K562 (cell line): Measurements from ENCODE around the gene SH2D5. TPM values are rescaled to one million over a fixed set of nuclear protein-coding genes. Genes with fewer than 3 reads are reported as not detected.

Source experiments
- EP300 ChIP-seq: IDR thresholded peaks from 2 replicates; pipeline ENCODE4 v1.6.1; 2012; ENCODE audit warnings: low read length, improper control_type of control experiment
- FOXJ2 ChIP-seq: fragments of 200-800 bp; sonication (Bioruptor generic); IDR thresholded peaks from 2 replicates; pipeline ENCODE4 v1.6.1; 2016; ENCODE audit warnings: missing genetic modification characterization, missing compliant biosample characterization
- HCFC1 ChIP-seq: IDR thresholded peaks from 2 replicates; pipeline ENCODE4 v1.6.1; 2012; ENCODE audit warnings: low read depth, low read length, improper control_type of control experiment
- JUN ChIP-seq, 2 experiments: sonication (generic) in 1 of 2; formaldehyde crosslinking in 1 of 2; IDR thresholded peaks; 2 replicates each; pipeline versions ENCODE4 v1.6.1 to v1.8.0; 2012 to 2022; ENCODE audit warnings: borderline replicate concordance in 2 of 2, mild to moderate bottlenecking in 2 of 2, improper control_type of control experiment in 1 of 2, low read depth in 1 of 2, low read length in 1 of 2, missing genetic modification reagents in 1 of 2
- KDM2B ChIP-seq: fragments of 250-450 bp; sonication (Bioruptor Pico); IDR thresholded peaks from 2 replicates; pipeline ENCODE4 v1.8.0; 2021; ENCODE audit warnings: mild to moderate bottlenecking, moderate library complexity
- L3MBTL2 ChIP-seq: fragments of 450-650 bp; IDR thresholded peaks from 2 replicates; pipeline ENCODE4 v1.6.1; 2016; ENCODE audit warnings: mild to moderate bottlenecking, moderate library complexity
- MBD2 ChIP-seq: sonication (generic); IDR thresholded peaks from 2 replicates; pipeline ENCODE4 v1.6.1; 2016; ENCODE audit warnings: low read depth, borderline replicate concordance
- NEUROD1 ChIP-seq: fragments of 150-350 bp; IDR thresholded peaks from 2 replicates; pipeline ENCODE4 v1.6.1; 2014; ENCODE audit warnings: borderline replicate concordance, low read length, low read depth; ENCODE audit not compliant: partially characterized antibody
- NR2C2 ChIP-seq, 2 experiments: fragments of 200-800 bp in 1 of 2; sonication (Bioruptor generic) in 1 of 2; sonication (generic) in 1 of 2; formaldehyde crosslinking in 1 of 2; IDR thresholded peaks; 2 replicates each; pipeline versions ENCODE4 v1.6.1 to v1.8.0; 2016 to 2022; ENCODE audit warnings: mild to moderate bottlenecking in 1 of 2, missing compliant biosample characterization in 1 of 2, missing genetic modification characterization in 1 of 2, missing genetic modification reagents in 1 of 2
- NR4A1 ChIP-seq, 2 experiments: fragments of 250-450 bp in 1 of 2; fragments of 450-650 bp in 1 of 2; sonication (Bioruptor Pico) in 1 of 2; IDR thresholded peaks; 2 replicates each; pipeline versions ENCODE4 v1.4.0 to v1.6.1; 2016 to 2020; ENCODE audit warnings: mild to moderate bottlenecking in 2 of 2, missing compliant biosample characterization in 1 of 2, missing genetic modification characterization in 1 of 2, moderate library complexity in 1 of 2
- PHB ChIP-seq: fragments of 250-450 bp; sonication (Bioruptor Pico); IDR thresholded peaks from 2 replicates; pipeline ENCODE4 v1.5.0; 2021
- TEAD4 ChIP-seq, 2 experiments: sonication (generic) in 1 of 2; formaldehyde crosslinking in 1 of 2; IDR thresholded peaks; 2 replicates each; pipeline versions ENCODE4 v1.6.1 to v1.8.0; 2012 to 2022; ENCODE audit warnings: borderline replicate concordance in 1 of 2, inconsistent platforms in 1 of 2, low read length in 1 of 2, mild to moderate bottlenecking in 1 of 2, missing genetic modification reagents in 1 of 2
- ZKSCAN1 ChIP-seq: fragments of 150-350 bp; IDR thresholded peaks from 2 replicates; pipeline ENCODE4 v1.6.1; 2016; ENCODE audit warnings: low read depth, low read length
- ZNF436 ChIP-seq: fragments of 250-450, 450-650 bp; sonication (Bioruptor Pico); formaldehyde crosslinking; IDR thresholded peaks from 2 replicates; pipeline ENCODE4 v1.7.0; 2020; ENCODE audit warnings: mild to moderate bottlenecking
- polyA plus RNA-seq, 8 experiments: library from polyadenylated mRNA; depleted of rRNA in 4 of 8; stranded (reverse) in 5 of 8; unstranded in 3 of 8; fragments of >200 nt; fragmentation: Nextera tagmentation in 2 of 8; fragmentation: Illumina TruSeq in 1 of 8; extraction: Ambion mirVana in 2 of 8; extraction: Trizol in 1 of 8; gene quantifications; 2 replicates each; pipeline versions ENCODE4 v1.2.1 to v1.2.3, GENCODE V29; 2011 to 2014; ENCODE audit warnings: inconsistent platforms in 1 of 8, missing spikeins in 1 of 8
- total RNA-seq, 7 experiments: library from RNA; depleted of rRNA in 6 of 7; stranded (reverse); fragments of >200 nt in 6 of 7; fragmentation: Illumina TruSeq in 2 of 7; extraction: Trizol in 2 of 7; gene quantifications; 2 replicates each; pipeline versions ENCODE4 v1.2.1 to v1.2.3, GENCODE V29; 2011 to 2021; ENCODE audit warnings: low replicate concordance in 1 of 7
- TF ChIP-seq, protein P1 (sequence below): fragments of 450-650 bp; formaldehyde crosslinking; conservative IDR thresholded peaks from 2 replicates; pipeline ENCODE4 v1.4.0; 2022; ENCODE audit warnings: mild to moderate bottlenecking, missing genetic modification characterization
- TF ChIP-seq, protein P2 (sequence below), 2 experiments: fragments of 450-650 bp; IDR thresholded peaks; 2 replicates each; pipeline ENCODE4 v1.6.1; 2018; ENCODE audit warnings: mild to moderate bottlenecking in 2 of 2, low read depth in 1 of 2; ENCODE audit not compliant: partially characterized antibody in 2 of 2
- TF ChIP-seq, protein P3 (sequence below): fragments of 450-650 bp; formaldehyde crosslinking; IDR thresholded peaks from 2 replicates; pipeline ENCODE4 v1.4.0; 2022; ENCODE audit warnings: missing genetic modification characterization

SH2D5 gene
- total and polyA plus RNA-seq, 9 of the 15 experiments (the other 6 are each of a cell fraction or from before 2014, with no cell fraction given): 0.06 to 0.11 TPM; not detected in 7

DNA sequence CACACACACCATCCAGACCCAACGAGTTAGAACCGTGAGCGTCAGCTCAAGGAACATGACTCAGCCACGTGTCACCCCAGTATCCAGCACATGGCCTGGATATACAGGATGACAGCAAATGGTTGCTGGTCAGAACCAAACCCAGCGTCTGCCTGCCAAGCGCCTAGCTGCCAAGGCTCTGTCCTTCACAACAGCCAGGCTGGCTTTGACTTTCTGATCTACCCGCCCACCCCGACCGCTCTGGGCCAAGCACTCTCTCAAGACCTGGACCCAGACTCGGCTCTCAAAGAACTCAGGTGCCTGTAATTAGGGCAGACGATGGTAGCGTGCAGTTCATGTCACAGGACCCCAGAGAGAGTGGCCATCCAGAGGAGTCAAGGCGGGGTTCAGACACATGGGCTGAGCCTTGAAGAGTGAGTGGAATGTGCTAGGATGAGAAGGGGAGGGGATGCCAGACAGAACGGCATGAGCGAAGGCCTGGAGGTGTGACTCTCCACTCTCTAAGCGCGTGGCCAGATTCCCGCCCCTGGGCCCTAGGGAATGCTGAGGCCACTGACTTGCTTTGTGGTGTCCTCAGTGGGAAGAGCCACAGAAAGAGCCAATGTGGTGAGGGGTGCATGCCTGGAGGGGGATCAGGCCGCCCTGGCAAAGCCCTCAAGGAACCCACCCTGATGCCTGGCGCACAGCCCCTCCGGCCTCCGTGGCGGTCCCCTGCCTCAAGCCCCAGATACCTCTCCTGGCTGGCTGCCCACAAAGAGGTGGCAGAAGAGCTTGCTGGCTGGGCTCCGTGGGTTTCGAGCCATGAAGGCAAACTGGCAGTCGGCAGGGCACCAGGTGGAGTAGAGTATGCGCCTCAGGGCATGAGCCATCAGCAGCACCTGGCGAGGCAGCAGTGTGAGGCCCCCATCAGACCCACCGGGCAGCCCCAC, 7.0 kb downstream of the SH2D5 start (continued):
- TF ChIP-seq NEUROD1 (no peak), L3MBTL2 (peak; percentile 89), NR4A1 (CRISPR knock-in tag; IDR thresholded peaks at IDR 0.05) (no peak), NR4A1 (tag; IDR thresholded peaks at IDR 0.05) (no peak), ZKSCAN1 (no peak), NR2C2 (CRISPR knock-in tag; IDR thresholded peaks at IDR 0.05) (no peak), NR2C2 (tag; IDR thresholded peaks at IDR 0.05) (no peak), TEAD4 (IDR thresholded peaks at IDR 0.05; ENCODE audit: low read length) (no peak), TEAD4 (CRISPR knock-in tag; IDR thresholded peaks at IDR 0.05; ENCODE audit: borderline replicate concordance) (peak; percentile 95), FOXJ2 (no peak), ZNF436 (no peak), JUN (IDR thresholded peaks at IDR 0.05; ENCODE audit: borderline replicate concordance, low read depth, low read length) (no peak), JUN (CRISPR knock-in tag; IDR thresholded peaks at IDR 0.05; ENCODE audit: borderline replicate concordance) (0 out of 2 replicates have a peak, but pooled peaks have one; percentile 83), EP300 (no peak), MBD2 (no peak), PHB (no peak), KDM2B (CRISPR knock-in tag) (no peak), HCFC1 (no peak)
- TF ChIP-seq, protein P1, sequence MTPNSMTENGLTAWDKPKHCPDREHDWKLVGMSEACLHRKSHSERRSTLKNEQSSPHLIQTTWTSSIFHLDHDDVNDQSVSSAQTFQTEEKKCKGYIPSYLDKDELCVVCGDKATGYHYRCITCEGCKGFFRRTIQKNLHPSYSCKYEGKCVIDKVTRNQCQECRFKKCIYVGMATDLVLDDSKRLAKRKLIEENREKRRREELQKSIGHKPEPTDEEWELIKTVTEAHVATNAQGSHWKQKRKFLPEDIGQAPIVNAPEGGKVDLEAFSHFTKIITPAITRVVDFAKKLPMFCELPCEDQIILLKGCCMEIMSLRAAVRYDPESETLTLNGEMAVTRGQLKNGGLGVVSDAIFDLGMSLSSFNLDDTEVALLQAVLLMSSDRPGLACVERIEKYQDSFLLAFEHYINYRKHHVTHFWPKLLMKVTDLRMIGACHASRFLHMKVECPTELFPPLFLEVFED: no peak
- TF ChIP-seq, protein P2, sequence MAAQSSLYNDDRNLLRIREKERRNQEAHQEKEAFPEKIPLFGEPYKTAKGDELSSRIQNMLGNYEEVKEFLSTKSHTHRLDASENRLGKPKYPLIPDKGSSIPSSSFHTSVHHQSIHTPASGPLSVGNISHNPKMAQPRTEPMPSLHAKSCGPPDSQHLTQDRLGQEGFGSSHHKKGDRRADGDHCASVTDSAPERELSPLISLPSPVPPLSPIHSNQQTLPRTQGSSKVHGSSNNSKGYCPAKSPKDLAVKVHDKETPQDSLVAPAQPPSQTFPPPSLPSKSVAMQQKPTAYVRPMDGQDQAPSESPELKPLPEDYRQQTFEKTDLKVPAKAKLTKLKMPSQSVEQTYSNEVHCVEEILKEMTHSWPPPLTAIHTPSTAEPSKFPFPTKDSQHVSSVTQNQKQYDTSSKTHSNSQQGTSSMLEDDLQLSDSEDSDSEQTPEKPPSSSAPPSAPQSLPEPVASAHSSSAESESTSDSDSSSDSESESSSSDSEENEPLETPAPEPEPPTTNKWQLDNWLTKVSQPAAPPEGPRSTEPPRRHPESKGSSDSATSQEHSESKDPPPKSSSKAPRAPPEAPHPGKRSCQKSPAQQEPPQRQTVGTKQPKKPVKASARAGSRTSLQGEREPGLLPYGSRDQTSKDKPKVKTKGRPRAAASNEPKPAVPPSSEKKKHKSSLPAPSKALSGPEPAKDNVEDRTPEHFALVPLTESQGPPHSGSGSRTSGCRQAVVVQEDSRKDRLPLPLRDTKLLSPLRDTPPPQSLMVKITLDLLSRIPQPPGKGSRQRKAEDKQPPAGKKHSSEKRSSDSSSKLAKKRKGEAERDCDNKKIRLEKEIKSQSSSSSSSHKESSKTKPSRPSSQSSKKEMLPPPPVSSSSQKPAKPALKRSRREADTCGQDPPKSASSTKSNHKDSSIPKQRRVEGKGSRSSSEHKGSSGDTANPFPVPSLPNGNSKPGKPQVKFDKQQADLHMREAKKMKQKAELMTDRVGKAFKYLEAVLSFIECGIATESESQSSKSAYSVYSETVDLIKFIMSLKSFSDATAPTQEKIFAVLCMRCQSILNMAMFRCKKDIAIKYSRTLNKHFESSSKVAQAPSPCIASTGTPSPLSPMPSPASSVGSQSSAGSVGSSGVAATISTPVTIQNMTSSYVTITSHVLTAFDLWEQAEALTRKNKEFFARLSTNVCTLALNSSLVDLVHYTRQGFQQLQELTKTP (IDR thresholded peaks at IDR 0.05; ENCODE audit: low read depth in 1 of 2, partially characterized antibody in 2 of 2): no peak
- TF ChIP-seq, protein P3, sequence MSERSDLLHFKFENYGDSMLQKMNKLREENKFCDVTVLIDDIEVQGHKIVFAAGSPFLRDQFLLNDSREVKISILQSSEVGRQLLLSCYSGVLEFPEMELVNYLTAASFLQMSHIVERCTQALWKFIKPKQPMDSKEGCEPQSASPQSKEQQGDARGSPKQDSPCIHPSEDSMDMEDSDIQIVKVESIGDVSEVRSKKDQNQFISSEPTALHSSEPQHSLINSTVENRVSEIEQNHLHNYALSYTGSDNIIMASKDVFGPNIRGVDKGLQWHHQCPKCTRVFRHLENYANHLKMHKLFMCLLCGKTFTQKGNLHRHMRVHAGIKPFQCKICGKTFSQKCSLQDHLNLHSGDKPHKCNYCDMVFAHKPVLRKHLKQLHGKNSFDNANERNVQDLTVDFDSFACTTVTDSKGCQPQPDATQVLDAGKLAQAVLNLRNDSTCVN: no peak
